ENCODE results near the gene MRPL11.
A peak's percentile ranks its signal among the peaks of the same experiment; 100 is the strongest.

MRPL11 gene

GRCh38 chr11:66409226-66409625 is 29.4 kb downstream of the MRPL11 start:
- TF ChIP-seq CTCF (IDR thresholded peaks at IDR 0.05; ENCODE audit: low read depth, low read length, missing control alignments), result no peak
- H3K4me3 ChIP-seq (ENCODE audit: low read depth, low read length), result no peak overlapping the region
- DNase-seq (ENCODE audit: low read depth), result no peak

DNA sequence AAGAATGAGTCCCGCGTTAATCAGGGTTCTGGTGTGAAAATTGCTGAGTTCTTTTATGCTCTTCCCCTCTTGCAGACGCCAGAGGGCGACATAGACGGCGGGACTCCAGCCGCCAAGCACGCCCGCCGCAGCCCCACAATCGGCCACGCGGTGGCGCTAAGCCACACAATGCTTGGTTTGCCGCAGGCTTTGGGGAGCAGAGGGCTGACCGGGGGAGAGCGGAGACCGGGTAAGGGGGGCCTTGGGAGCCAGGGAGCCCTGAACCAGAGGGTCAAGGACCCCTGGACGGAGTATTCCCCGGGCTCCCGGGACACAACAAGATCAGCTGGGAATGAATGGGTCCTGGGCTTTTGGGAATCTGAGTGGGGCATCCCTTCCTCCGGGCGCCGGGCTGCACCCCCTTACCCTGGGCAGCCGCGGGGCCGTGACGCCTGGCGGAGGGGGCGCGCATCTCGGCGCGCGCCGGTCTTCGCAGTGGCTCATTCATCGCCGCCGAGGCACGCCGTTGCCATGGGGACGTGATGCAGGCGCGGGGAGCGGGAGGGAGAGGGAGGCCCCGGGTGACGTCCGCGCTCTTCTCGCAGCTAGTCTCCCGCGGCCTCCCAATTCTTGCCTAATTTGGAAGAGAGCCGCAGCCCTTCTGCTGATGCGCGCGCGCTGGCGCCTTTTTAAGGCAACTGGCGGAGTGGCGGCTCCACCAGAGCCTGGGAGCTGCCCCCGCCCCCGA is 30.0 kb downstream of the MRPL11 start:
- peak; percentile 53 for DNase-seq (ENCODE audit: low read depth)
- peak overlapping the region; percentile 28 for H3K4me3 ChIP-seq (ENCODE audit: low read depth, low read length)
- peak; percentile 97 for TF ChIP-seq CTCF (IDR thresholded peaks at IDR 0.05; ENCODE audit: low read depth, low read length, missing control alignments)

- no peak for DNase-seq (ENCODE audit: low read depth)
- H3K4me3 ChIP-seq (ENCODE audit: low read depth, low read length), result no peak overlapping the region
- no peak for TF ChIP-seq CTCF (IDR thresholded peaks at IDR 0.05; ENCODE audit: low read depth, low read length, missing control alignments)
These were observed 31.0 kb downstream of the MRPL11 start for GRCh38 chr11:66407651-66408050.

GRCh38 chr11:66393954-66394353 is 44.7 kb downstream of the MRPL11 start:
- no peak for TF ChIP-seq CTCF (IDR thresholded peaks at IDR 0.05; ENCODE audit: low read depth, low read length, missing control alignments)
- DNase-seq (ENCODE audit: low read depth), result no peak

DNA sequence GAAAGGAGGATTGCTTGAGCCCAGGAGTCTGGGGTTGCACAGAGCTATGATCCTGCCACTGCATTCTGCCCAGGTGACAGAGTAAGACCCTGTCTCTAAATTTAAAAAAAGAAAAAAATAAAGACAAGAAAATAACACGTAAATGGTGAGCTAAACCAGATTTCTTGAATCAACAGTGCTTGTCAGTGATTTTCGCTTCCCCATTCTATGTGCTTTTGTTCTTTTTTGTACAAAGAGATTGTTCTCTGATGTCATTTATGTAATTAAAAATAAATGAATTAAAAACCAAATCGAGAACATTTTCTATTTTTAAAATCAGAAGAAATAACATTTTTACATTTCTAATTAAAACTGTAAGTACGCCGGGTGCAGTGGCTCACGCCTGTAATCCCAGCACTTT is 47.3 kb downstream of the MRPL11 start:
- DNase-seq (ENCODE audit: low read depth), result no peak
- TF ChIP-seq CTCF (IDR thresholded peaks at IDR 0.05; ENCODE audit: low read depth, low read length, missing control alignments), result no peak
- no peak overlapping the region for H3K4me3 ChIP-seq (ENCODE audit: low read depth, low read length)

More at GRCh38 chr11:66393954-66394353, 44.7 kb downstream of the MRPL11 start:
- no peak overlapping the region for H3K4me3 ChIP-seq (ENCODE audit: low read depth, low read length)

- DNase-seq (ENCODE audit: low read depth), result peak; percentile 31
- no peak overlapping the region for H3K4me3 ChIP-seq (ENCODE audit: low read depth, low read length)
- TF ChIP-seq CTCF (IDR thresholded peaks at IDR 0.05; ENCODE audit: low read depth, low read length, missing control alignments), result peak; percentile 89
These were observed 49.8 kb downstream of the MRPL11 start for GRCh38 chr11:66388780-66389386.

All from GM12864 (cell line).